ENCODE measurements around the gene KIAA0753.
"Not testable (repeated sequence)": the region's sequence is repeated elsewhere in the genome, so short reads cannot be mapped to it uniquely, and the experiment has no call there.

DNA sequence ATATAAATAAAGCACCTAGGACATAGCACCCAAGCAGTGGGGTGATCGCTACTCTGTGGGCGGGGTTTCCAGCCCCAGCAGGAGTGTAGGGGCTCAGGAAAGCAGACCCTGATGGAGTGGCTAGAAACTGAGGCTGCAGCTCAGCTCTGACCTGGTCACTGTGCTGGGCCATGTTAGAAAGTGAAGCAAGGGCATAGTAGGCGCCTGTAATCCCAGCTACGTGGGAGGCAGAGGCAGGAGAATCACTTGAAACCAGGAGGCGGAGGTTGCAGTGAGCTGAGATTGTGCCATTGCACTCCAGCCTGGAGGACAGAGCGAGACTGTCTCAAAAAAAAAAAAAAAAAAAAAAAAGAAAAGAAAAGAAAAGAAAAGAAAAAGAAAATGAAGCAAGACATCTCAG, 67.0 kb downstream of the KIAA0753 start:
- TF ChIP-seq, protein P1, sequence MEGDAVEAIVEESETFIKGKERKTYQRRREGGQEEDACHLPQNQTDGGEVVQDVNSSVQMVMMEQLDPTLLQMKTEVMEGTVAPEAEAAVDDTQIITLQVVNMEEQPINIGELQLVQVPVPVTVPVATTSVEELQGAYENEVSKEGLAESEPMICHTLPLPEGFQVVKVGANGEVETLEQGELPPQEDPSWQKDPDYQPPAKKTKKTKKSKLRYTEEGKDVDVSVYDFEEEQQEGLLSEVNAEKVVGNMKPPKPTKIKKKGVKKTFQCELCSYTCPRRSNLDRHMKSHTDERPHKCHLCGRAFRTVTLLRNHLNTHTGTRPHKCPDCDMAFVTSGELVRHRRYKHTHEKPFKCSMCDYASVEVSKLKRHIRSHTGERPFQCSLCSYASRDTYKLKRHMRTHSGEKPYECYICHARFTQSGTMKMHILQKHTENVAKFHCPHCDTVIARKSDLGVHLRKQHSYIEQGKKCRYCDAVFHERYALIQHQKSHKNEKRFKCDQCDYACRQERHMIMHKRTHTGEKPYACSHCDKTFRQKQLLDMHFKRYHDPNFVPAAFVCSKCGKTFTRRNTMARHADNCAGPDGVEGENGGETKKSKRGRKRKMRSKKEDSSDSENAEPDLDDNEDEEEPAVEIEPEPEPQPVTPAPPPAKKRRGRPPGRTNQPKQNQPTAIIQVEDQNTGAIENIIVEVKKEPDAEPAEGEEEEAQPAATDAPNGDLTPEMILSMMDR (IDR thresholded peaks at IDR 0.05; ENCODE audit: insufficient read depth, low read length): not testable (repeated sequence)
- TF ChIP-seq POLR2AphosphoS5 (IDR thresholded peaks at IDR 0.05; ENCODE audit: low read depth): not testable (repeated sequence)

All from HL-60 (cell line).